IMR-90 (cell line): ENCODE results near the gene KATNIP. TPM values are rescaled to one million over a fixed set of nuclear protein-coding genes. Genes with fewer than 3 reads are reported as not detected.

Source experiments
- ATAC-seq: fragments of 200-7000 bp; cut with Tn5 transposase; 2 replicates; pipeline ENCODE4 v1.9.1; 2020; ENCODE audit warnings: low read depth, mild to moderate bottlenecking, moderate library complexity
- BruUV-seq: library from RNA; stranded (reverse); fragments of 400-500 nt; replicated peaks from 2 replicates; lab custom pipeline; 2021; lab: Mats Ljungman, UMichigan
- CTCF ChIA-PET: fragments of 300-600 bp; formaldehyde crosslinking; extraction: SDS; loops from one replicate; lab custom pipeline; 2021; ENCODE audit warnings: antibody characterized with exemption; lab: Yijun Ruan, JAX
- POLR2A ChIA-PET: fragments of 300-600 bp; sonication (Branson Sonifier 250); formaldehyde crosslinking; loops from one replicate; lab custom pipeline; 2022; ENCODE audit warnings: antibody characterized with exemption; ENCODE audit not compliant: unreplicated experiment; lab: Charles Lee
- DNase-seq: peaks from one replicate; pipeline ENCODE4 v3.0.0; 2013
- H2AFZ ChIP-seq: replicated peaks from 2 replicates; pipeline ENCODE3; 2013; ENCODE audit warnings: low read length, mild to moderate bottlenecking; ENCODE audit not compliant: poor library complexity
- H2AK5ac ChIP-seq: 2 replicates; pipeline ENCODE4 v1.6.1; 2013; ENCODE audit warnings: low read depth, low read length, inconsistent platforms
- H2AK9ac ChIP-seq: replicated peaks from 2 replicates; pipeline ENCODE3; 2013; ENCODE audit warnings: mild to moderate bottlenecking, low read depth, low read length, moderate library complexity; ENCODE audit not compliant: poor library complexity
- H2BK120ac ChIP-seq: 2 replicates; pipeline ENCODE4 v1.6.1; 2013; ENCODE audit warnings: low read depth, low read length, inconsistent platforms
- H2BK15ac ChIP-seq: 3 replicates; pipeline ENCODE4 v1.6.1; 2013; ENCODE audit warnings: low read depth, low read length, inconsistent platforms
- H2BK20ac ChIP-seq: 2 replicates; pipeline ENCODE4 v1.6.1; 2013; ENCODE audit warnings: low read depth, mild to moderate bottlenecking, inconsistent platforms, low read length, moderate library complexity
- H2BK5ac ChIP-seq: 2 replicates; pipeline ENCODE4 v1.6.1; 2013; ENCODE audit warnings: mild to moderate bottlenecking, low read depth, low read length, inconsistent platforms; ENCODE audit not compliant: poor library complexity, severe bottlenecking
- H3K14ac ChIP-seq: replicated peaks from 2 replicates; pipeline ENCODE4 v1.6.1; 2013; ENCODE audit warnings: low read depth, low read length, inconsistent platforms
- H3K18ac ChIP-seq: 2 replicates; pipeline ENCODE4 v1.6.1; 2013; ENCODE audit warnings: low read depth, low read length, control low read depth
- H3K23ac ChIP-seq: 2 replicates; pipeline ENCODE4 v1.6.1; 2013; ENCODE audit warnings: low read depth, low read length, inconsistent platforms
- H3K27ac ChIP-seq: 2 replicates; pipeline ENCODE4 v1.5.1; 2013; ENCODE audit warnings: mild to moderate bottlenecking, control low read depth, low read length; ENCODE audit not compliant: insufficient read depth
- H3K27me3 ChIP-seq: 2 replicates; pipeline ENCODE4 v1.6.1; 2013; ENCODE audit warnings: low read length; ENCODE audit not compliant: control insufficient read depth, insufficient read depth
- H3K36me3 ChIP-seq: 2 replicates; pipeline ENCODE4 v1.6.1; 2013; ENCODE audit warnings: low read length, mixed read lengths; ENCODE audit not compliant: control insufficient read depth, insufficient read depth
- H3K4ac ChIP-seq: 2 replicates; pipeline ENCODE4 v1.6.1; 2013; ENCODE audit warnings: low read depth, low read length, inconsistent platforms
- H3K4me1 ChIP-seq: 2 replicates; pipeline ENCODE4 v1.6.1; 2013; ENCODE audit warnings: low read length, mixed read lengths; ENCODE audit not compliant: control insufficient read depth, insufficient read depth
- H3K4me2 ChIP-seq: 2 replicates; pipeline ENCODE4 v1.6.1; 2013; ENCODE audit warnings: low read depth, mild to moderate bottlenecking, control low read depth, low read length, moderate library complexity
- H3K4me3 ChIP-seq: 2 replicates; pipeline ENCODE4 v1.5.1; 2013; ENCODE audit warnings: low read depth, mild to moderate bottlenecking, control low read depth, low read length, moderate library complexity; ENCODE audit not compliant: insufficient read depth
- H3K56ac ChIP-seq: 2 replicates; pipeline ENCODE4 v1.6.1; 2013; ENCODE audit warnings: low read length, inconsistent platforms; ENCODE audit not compliant: insufficient read depth; ENCODE audit errors: extremely low read depth
- H3K79me1 ChIP-seq, 2 experiments: 2 replicates each; pipeline ENCODE4 v1.6.1; 2013; ENCODE audit warnings: low read length in 2 of 2, inconsistent platforms in 1 of 2, low read depth in 1 of 2
- H3K9ac ChIP-seq: 2 replicates; pipeline ENCODE4 v1.6.1; 2013; ENCODE audit warnings: low read depth, low read length, control low read depth
- H3K9me1 ChIP-seq: 2 replicates; pipeline ENCODE4 v1.6.1; 2013; ENCODE audit warnings: low read length, inconsistent platforms; ENCODE audit not compliant: insufficient read depth
- H3K9me3 ChIP-seq: 2 replicates; pipeline ENCODE4 v1.6.1; 2013; ENCODE audit warnings: low read length; ENCODE audit not compliant: control insufficient read depth, insufficient read depth
- H4K20me1 ChIP-seq: 2 replicates; pipeline ENCODE4 v1.6.1; 2013; ENCODE audit warnings: low read length, inconsistent platforms; ENCODE audit not compliant: insufficient read depth
- H4K5ac ChIP-seq: 2 replicates; pipeline ENCODE4 v1.6.1; 2013; ENCODE audit warnings: mild to moderate bottlenecking, low read depth, low read length, control low read depth
- H4K8ac ChIP-seq, 2 experiments: 2 replicates each; pipeline ENCODE4 v1.6.1; 2013; ENCODE audit warnings: low read depth in 2 of 2, low read length in 2 of 2, control low read depth in 1 of 2, inconsistent platforms in 1 of 2
- H4K91ac ChIP-seq: 2 replicates; pipeline ENCODE4 v1.6.1; 2013; ENCODE audit warnings: low read depth, low read length, inconsistent platforms; ENCODE audit not compliant: insufficient read depth
- CTCF ChIP-seq: conservative IDR thresholded peaks from 2 replicates; pipeline ENCODE4 v1.5.1; 2012; ENCODE audit warnings: mild to moderate bottlenecking, low read depth, low read length, improper control_type of control experiment
- RAD21 ChIP-seq: IDR thresholded peaks from 2 replicates; pipeline ENCODE4 v1.6.1; 2012; ENCODE audit warnings: low read length, improper control_type of control experiment
- WGBS, 2 experiments: methylation state at CpG; one replicate each; pipeline versions ENCODE4 v1.1.5 to v1.1.7; 2013; ENCODE audit warnings: missing lambda C conversion rate in 2 of 2; ENCODE audit not compliant: insufficient read length in 1 of 2; ENCODE audit errors: extremely low coverage in 2 of 2; 5-methylcytosine and 5-hydroxymethylcytosine counted together
- dilution Hi-C: fragments of 300-500 bp; cut with HindIII; formaldehyde crosslinking; loops from one replicate; pipeline ENCODE4 v1.14.3; 2018; ENCODE audit warnings: low sequenced_read_pairs; ENCODE audit not compliant: unreplicated experiment
- in situ Hi-C: fragments of 300-500 bp; cut with MboI; formaldehyde crosslinking; loops from 3 replicates; pipeline ENCODE4 v1.14.3; 2019; ENCODE audit warnings: low sequenced_read_pairs, inconsistent platforms, mixed read lengths
- intact Hi-C: fragments of 100-400 bp; cut with micrococcal nuclease; formaldehyde crosslinking; loops from 2 replicates; pipeline ENCODE4 v1.10.0; 2022
- polyA plus RNA-seq, 3 experiments: library from polyadenylated mRNA; depleted of rRNA; stranded (reverse); fragments of >200 nt; gene quantifications; 2 replicates each; pipeline ENCODE4 v1.2.3, GENCODE V29; 2012; ENCODE audit warnings: low replicate concordance in 1 of 3
- total RNA-seq: library from RNA; depleted of rRNA; stranded (reverse); fragments of >200 nt; gene quantifications from 2 replicates; pipeline ENCODE4 v1.2.3, GENCODE V29; 2012

KATNIP gene
- total and polyA plus RNA-seq, 2 of the 4 experiments (the other 2 are of a cell fraction): 16.7 to 18.6 TPM

GRCh38 chr16:27515874-27516353, 34.0 kb upstream of the KATNIP start:
- ChIA-PET CTCF (interaction anchor here (0.6 to 1.5 kb wide), 3 partner anchors 17 to 65 kb away, joined by 3 to 5 read pairs (median 5); no protein-coding TSS in a partner anchor), POLR2A (no interaction called here)
- DNase-seq (no peak), ATAC-seq (peak; percentile 62)
- H2AK5ac ChIP-seq: no peak overlapping the region
- H3K4me2 ChIP-seq: no peak overlapping the region
- H2BK5ac ChIP-seq: no peak overlapping the region
- BruUV-seq: no TSS peak
- peaks cover 21% of the 10 kb centered on the region for H3K9me1 ChIP-seq
- H4K5ac ChIP-seq: no peak overlapping the region
- H3K14ac ChIP-seq: no peak overlapping the region
- no peak overlapping the region for H3K18ac ChIP-seq
- H4K91ac ChIP-seq: no peak overlapping the region
- H2AFZ ChIP-seq: no peak overlapping the region
- H3K9ac ChIP-seq: no peak overlapping the region
- no peak overlapping the region for H3K4me3 ChIP-seq
- peaks cover 9 to 46% of the 10 kb centered on the region in 2 experiments; a peak in 3 of 4 replicates for H3K79me1 ChIP-seq
- WGBS, 2 experiments: 92% methylated on average over 5 of the region's 9 CpGs; no CpG with 5 or more reads in 1 of the 2 experiments
- H3K36me3 ChIP-seq: peaks cover 52% of the 10 kb centered on the region
- no peak overlapping the region for H3K23ac ChIP-seq
- H4K8ac ChIP-seq: no peak overlapping the region
- H3K4ac ChIP-seq: no peak overlapping the region
- H3K4me1 ChIP-seq: peaks cover 4% of the 10 kb centered on the region
- intact Hi-C loops: no loop called here
- H2BK120ac ChIP-seq: no peak overlapping the region
- no peak overlapping the region for H2AK9ac ChIP-seq
- no peaks in the 10 kb centered on the region for H3K9me3 ChIP-seq
- in situ Hi-C loops: no loop called here
- peaks cover 23% of the 10 kb centered on the region for H4K20me1 ChIP-seq
- no peaks in the 10 kb centered on the region for H3K27me3 ChIP-seq
- dilution Hi-C loops: no loop called here
- no peak overlapping the region for H3K27ac ChIP-seq
- no peak overlapping the region for H2BK20ac ChIP-seq
- H2BK15ac ChIP-seq: no peak overlapping the region
- TF ChIP-seq RAD21 (no peak), CTCF (peak; percentile 38)
- H3K56ac ChIP-seq: no peak overlapping the region
